Lower lobe of right lung (tissue), 2 donors: Measurements from ENCODE around the gene NAP1L4. TPM values are rescaled to one million over a fixed set of nuclear protein-coding genes. Genes with fewer than 3 reads are reported as not detected.

Source experiments
- ATAC-seq, 2 donors: fragments of 200-7000 bp; cut with Tn5 transposase; one replicate each; pipeline ENCODE4 v1.9.1; 2020 to 2022; ENCODE audit warnings: mild to moderate bottlenecking in 2 of 2, moderate library complexity in 2 of 2
- DNase-seq: peaks from one replicate; pipeline ENCODE4 v3.0.0-alpha.2; 2020
- H3K27ac ChIP-seq: fragments of 200-600 bp; one replicate; pipeline ENCODE4 v1.8.0; 2022
- H3K27me3 ChIP-seq: fragments of 200-600 bp; one replicate; pipeline ENCODE4 v1.8.0; 2022; ENCODE audit warnings: low read depth
- H3K36me3 ChIP-seq: fragments of 200-600 bp; one replicate; pipeline ENCODE4 v1.8.0; 2022; ENCODE audit warnings: mild to moderate bottlenecking
- H3K4me1 ChIP-seq: fragments of 200-600 bp; one replicate; pipeline ENCODE4 v1.8.0; 2022
- H3K4me3 ChIP-seq: fragments of 200-600 bp; one replicate; pipeline ENCODE4 v1.8.0; 2022; ENCODE audit warnings: mild to moderate bottlenecking
- H3K9me3 ChIP-seq: fragments of 200-600 bp; one replicate; pipeline ENCODE4 v1.8.0; 2022
- CTCF ChIP-seq: fragments of 200-600 bp; IDR thresholded peaks from one replicate; pipeline ENCODE4 v1.8.0; 2022; ENCODE audit warnings: antibody characterized with exemption, mild to moderate bottlenecking
- intact Hi-C: fragments of 100-400 bp; cut with DNase I; formaldehyde crosslinking; loops from one replicate; pipeline ENCODE4 v1.11.0; 2022
- total RNA-seq: library from RNA; stranded (reverse); fragmentation: NEBNext Ultra II Directional; extraction: Animal tissue kit (Norgen Biotek cat#: 25700); gene quantifications from one replicate; pipeline ENCODE4 v1.2.1, GENCODE V29; 2021
- donor health status: DM: no; HTN: yes; CAD: no; lungs with severe emphysema.

NAP1L4 gene
- total RNA-seq, 1 donor from 2014 or later, result 96.8 TPM

- TF ChIP-seq CTCF, result no peak
- DNase-seq (no peak), ATAC-seq (no peak)
- Histone ChIP-seq H3K27me3 (no peaks in the 10 kb centered on the region), H3K27ac (no peak overlapping the region), H3K4me3 (no peak overlapping the region), H3K9me3 (no peaks in the 10 kb centered on the region), H3K36me3 (peaks cover 95% of the 10 kb centered on the region), H3K4me1 (peaks cover 12% of the 10 kb centered on the region)
- intact Hi-C loops, result no loop called here
Observed at GRCh38 chr11:2955906-2956476, 36.1 kb downstream of the NAP1L4 start.

GRCh38 chr11:2954263-2954662 lies 37.9 kb downstream of the NAP1L4 start:
- DNase-seq (no peak), ATAC-seq (no peak)
- H3K27me3 ChIP-seq, result no peaks in the 10 kb centered on the region
- H3K36me3 ChIP-seq, result peaks cover 100% of the 10 kb centered on the region
- no peak overlapping the region for H3K27ac ChIP-seq
- TF ChIP-seq CTCF, result no peak
- H3K4me1 ChIP-seq, result peaks cover 12% of the 10 kb centered on the region
- H3K4me3 ChIP-seq, result no peak overlapping the region
- no peaks in the 10 kb centered on the region for H3K9me3 ChIP-seq
- intact Hi-C loops, result no loop called here

GRCh38 chr11:2952290-2952689 lies 39.8 kb downstream of the NAP1L4 start:
- ATAC-seq, result no peak
- peaks cover 100% of the 10 kb centered on the region for H3K36me3 ChIP-seq
- no peaks in the 10 kb centered on the region for H3K27me3 ChIP-seq
- TF ChIP-seq CTCF, result no peak
- no peak overlapping the region for H3K4me3 ChIP-seq
- peaks cover 5% of the 10 kb centered on the region for H3K4me1 ChIP-seq
- no peaks in the 10 kb centered on the region for H3K9me3 ChIP-seq
- intact Hi-C loops, result no loop called here
- H3K27ac ChIP-seq, result no peak overlapping the region
- no peak for DNase-seq

GRCh38 chr11:2951231-2952110 lies 40.7 kb downstream of the NAP1L4 start:
- Histone ChIP-seq H3K4me3 (no peak overlapping the region), H3K4me1 (peaks cover 5% of the 10 kb centered on the region), H3K9me3 (no peaks in the 10 kb centered on the region), H3K27me3 (no peaks in the 10 kb centered on the region), H3K36me3 (peaks cover 100% of the 10 kb centered on the region), H3K27ac (peak overlapping the region; percentile 8)
- DNase-seq (no peak), ATAC-seq (no peak)
- TF ChIP-seq CTCF, result no peak
- intact Hi-C loops, result no loop called here

GRCh38 chr11:2950825-2951224 lies 41.3 kb downstream of the NAP1L4 start:
- ATAC-seq (peak; percentile 47 to 81), DNase-seq (no peak)
- H3K4me3 ChIP-seq, result no peak overlapping the region
- H3K27me3 ChIP-seq, result no peaks in the 10 kb centered on the region
- intact Hi-C loops, result no loop called here
- peaks cover 93% of the 10 kb centered on the region for H3K36me3 ChIP-seq
- TF ChIP-seq CTCF, result no peak
- no peak overlapping the region for H3K27ac ChIP-seq
- no peaks in the 10 kb centered on the region for H3K9me3 ChIP-seq
- H3K4me1 ChIP-seq, result peaks cover 9% of the 10 kb centered on the region
